PC-9 (cell line): Measurements from ENCODE around the gene MACROH2A1.

Experiments
- EZH2 ChIP-seq: fragments of 200-600 bp; sonication (generic); IDR thresholded peaks from 2 replicates; pipeline ENCODE4 v1.8.0; 2017; ENCODE audit warnings: antibody characterized with exemption, low read depth
- TF ChIP-seq, protein P1 (sequence below): fragments of 200-600 bp; sonication (generic); conservative IDR thresholded peaks from 2 replicates; pipeline ENCODE4 v1.6.1; 2017; ENCODE audit warnings: mixed run types, antibody characterized with exemption, mild to moderate bottlenecking, moderate library complexity

DNA sequence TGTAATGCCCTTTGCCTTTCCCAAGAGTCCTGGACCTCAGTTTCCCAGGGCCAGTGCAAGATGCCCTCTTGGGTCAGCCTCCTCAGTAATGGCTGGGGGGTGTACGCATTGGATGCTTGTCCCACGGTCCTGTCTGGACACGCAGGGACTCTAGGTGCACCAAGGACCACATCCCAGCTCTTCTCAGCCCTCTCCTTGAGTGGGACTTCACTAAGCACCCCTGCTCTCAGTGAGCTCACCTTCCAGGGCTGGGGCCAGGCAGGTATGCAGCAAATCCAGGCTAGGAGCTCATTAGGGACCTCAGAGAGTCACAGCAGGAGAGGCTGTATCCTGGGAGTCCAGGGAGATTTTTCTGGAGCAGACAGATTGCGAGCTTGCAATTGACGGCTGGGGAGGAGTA lies 59.8 kb downstream of the MACROH2A1 start:
- TF ChIP-seq, protein P1, sequence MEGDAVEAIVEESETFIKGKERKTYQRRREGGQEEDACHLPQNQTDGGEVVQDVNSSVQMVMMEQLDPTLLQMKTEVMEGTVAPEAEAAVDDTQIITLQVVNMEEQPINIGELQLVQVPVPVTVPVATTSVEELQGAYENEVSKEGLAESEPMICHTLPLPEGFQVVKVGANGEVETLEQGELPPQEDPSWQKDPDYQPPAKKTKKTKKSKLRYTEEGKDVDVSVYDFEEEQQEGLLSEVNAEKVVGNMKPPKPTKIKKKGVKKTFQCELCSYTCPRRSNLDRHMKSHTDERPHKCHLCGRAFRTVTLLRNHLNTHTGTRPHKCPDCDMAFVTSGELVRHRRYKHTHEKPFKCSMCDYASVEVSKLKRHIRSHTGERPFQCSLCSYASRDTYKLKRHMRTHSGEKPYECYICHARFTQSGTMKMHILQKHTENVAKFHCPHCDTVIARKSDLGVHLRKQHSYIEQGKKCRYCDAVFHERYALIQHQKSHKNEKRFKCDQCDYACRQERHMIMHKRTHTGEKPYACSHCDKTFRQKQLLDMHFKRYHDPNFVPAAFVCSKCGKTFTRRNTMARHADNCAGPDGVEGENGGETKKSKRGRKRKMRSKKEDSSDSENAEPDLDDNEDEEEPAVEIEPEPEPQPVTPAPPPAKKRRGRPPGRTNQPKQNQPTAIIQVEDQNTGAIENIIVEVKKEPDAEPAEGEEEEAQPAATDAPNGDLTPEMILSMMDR: no peak
- no peak for TF ChIP-seq EZH2
